ENCODE data around the gene CACNB3. TPM values are rescaled to one million over a fixed set of nuclear protein-coding genes. Genes with fewer than 3 reads are reported as not detected.
A peak's percentile ranks its signal among the peaks of the same experiment; 100 is the strongest.

The CACNB3 gene
- total RNA-seq, 2 donors from 2014 or later = 4.6 to 21.8 TPM

DNA sequence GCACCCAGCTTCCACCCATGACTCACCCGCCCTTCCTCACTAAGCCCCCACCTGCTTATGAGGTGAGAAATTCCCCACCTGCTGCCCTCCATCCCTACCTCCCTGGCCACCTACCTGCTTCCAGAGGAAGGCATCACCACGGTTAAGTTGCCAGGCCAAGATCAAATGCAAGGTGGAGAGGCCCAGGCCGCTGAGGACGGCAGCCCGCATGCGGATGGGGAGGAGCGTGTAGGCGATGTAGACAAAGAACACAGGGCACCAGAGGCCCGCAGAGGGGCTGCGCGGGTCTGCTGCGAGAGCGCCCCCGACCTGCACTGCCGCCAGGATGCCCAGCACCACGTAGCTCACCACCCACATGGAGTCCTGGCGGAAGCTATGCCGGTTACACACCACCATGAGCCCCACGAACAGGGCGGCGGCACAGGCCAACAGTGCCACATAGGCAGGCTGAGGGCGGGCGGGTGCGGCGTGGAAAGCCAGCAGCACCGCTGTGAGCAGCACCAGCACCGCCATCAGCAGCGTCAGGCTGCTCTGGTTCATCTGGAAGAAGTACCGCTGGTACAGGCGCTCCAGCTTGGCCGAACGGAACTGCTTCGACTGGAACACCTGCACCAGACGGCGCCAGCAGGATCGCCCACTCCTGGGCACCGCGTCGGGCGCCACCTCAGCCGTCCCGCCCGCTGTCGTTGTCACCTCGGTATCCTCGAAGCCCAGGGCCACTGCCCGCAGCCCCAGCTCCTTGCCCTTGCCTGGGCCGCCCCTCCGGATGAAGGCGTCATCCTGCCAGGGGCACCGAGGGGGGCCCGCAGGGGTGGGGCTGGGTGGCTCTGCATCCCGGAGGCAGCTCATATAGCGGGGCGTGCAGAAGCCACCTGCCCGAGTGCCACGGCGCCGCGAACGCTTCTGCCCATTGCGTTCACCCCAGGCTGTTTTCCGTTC lies 35.6 kb upstream of the CACNB3 start:
- Histone ChIP-seq H3K27ac (no peak overlapping the region), H3K4me1 (replicated peaks) (peaks cover 28% of the 10 kb centered on the region), H3K4me3 (no peak overlapping the region), H3K36me3 (no peaks in the 10 kb centered on the region), H3K27me3 (replicated peaks; ENCODE audit: insufficient read depth) (no peaks in the 10 kb centered on the region), H3K9me3 (no peaks in the 10 kb centered on the region)
- TF ChIP-seq POLR2A (IDR thresholded peaks at IDR 0.05) (no peak), POLR2AphosphoS5 (IDR thresholded peaks at IDR 0.05) (no peak)
- TF ChIP-seq, protein P1, sequence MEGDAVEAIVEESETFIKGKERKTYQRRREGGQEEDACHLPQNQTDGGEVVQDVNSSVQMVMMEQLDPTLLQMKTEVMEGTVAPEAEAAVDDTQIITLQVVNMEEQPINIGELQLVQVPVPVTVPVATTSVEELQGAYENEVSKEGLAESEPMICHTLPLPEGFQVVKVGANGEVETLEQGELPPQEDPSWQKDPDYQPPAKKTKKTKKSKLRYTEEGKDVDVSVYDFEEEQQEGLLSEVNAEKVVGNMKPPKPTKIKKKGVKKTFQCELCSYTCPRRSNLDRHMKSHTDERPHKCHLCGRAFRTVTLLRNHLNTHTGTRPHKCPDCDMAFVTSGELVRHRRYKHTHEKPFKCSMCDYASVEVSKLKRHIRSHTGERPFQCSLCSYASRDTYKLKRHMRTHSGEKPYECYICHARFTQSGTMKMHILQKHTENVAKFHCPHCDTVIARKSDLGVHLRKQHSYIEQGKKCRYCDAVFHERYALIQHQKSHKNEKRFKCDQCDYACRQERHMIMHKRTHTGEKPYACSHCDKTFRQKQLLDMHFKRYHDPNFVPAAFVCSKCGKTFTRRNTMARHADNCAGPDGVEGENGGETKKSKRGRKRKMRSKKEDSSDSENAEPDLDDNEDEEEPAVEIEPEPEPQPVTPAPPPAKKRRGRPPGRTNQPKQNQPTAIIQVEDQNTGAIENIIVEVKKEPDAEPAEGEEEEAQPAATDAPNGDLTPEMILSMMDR (IDR thresholded peaks at IDR 0.05) = no peak
- intact Hi-C loops (cut with DNase I) = no loop called here
- no peak for DNase-seq (ENCODE audit: low spot score)
- WGBS = 90% methylated on average over 57 of the region's 63 CpGs

DNA sequence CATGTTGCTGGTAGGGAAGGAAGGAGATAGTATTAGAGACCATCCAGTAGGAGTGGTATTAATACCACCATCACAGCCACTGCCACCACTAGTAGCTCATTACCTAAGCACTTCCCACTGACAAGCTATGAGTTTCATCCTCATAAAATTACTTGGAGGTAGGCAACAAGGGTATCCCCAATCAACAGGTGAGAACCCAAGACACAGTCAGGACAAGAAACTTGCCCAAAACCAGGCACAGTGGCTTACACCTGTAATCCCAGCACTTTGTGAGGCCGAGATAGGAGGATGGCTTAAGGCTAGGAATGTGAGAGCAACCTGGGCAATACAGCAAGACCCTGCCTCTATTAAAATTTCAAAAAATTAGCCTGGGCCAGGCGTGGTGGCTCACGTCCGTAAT lies 34.9 kb upstream of the CACNB3 start:
- no peak for DNase-seq (ENCODE audit: low spot score)
- 100% methylated on average over 4 of the region's 4 CpGs for WGBS
- Histone ChIP-seq H3K4me1 (replicated peaks) (peaks cover 28% of the 10 kb centered on the region), H3K27ac (no peak overlapping the region), H3K9me3 (no peaks in the 10 kb centered on the region), H3K36me3 (no peaks in the 10 kb centered on the region), H3K27me3 (replicated peaks; ENCODE audit: insufficient read depth) (no peaks in the 10 kb centered on the region), H3K4me3 (no peak overlapping the region)
- intact Hi-C loops (cut with DNase I) = no loop called here
- no peak for TF ChIP-seq POLR2AphosphoS5 (IDR thresholded peaks at IDR 0.05)
- no peak for TF ChIP-seq POLR2A (IDR thresholded peaks at IDR 0.05)
- TF ChIP-seq, protein P1 (IDR thresholded peaks at IDR 0.05) = no peak

DNA sequence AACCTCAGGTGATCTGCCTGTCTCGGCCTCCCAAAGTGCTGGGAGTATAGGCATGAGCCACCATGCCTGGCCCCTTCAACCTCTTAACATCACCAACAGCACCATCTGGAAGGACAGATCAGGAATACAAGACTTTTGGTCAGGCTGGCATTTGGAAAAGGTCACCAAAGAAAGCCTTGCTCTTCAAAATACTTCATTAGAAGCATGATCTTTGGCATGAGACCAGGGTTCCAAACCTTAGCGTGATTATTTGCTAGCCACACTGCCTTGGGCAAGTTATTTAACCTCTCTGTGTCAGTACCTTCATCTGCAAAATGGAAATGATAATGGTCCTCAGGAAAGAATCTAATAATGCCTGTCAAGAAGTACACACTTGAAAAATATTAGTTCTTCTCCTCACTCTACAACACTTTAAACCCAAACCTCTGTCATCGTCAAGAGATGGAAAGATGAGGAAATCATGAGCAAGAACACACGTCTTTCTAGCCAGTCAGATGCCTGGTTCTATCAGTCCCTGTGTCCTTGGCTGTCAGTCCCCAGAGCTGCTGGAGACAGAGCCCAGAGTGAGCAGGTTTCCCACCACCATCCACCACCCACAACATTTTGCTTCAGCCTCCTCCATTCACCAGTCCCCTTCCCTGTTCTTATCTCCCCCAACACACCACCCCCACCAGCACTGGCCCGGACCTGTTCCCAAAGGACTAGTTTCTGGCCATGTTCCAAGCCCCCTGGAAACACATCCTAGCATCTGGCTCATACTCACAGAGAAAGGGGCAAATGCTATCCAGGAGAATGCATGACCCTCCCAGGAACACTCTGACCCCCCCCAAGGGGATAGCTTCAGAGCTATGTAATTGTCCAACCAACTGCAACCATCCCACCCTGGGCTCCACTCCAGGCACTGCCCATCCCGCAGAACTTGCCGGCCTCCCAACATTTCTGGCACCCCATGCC lies 31.4 kb upstream of the CACNB3 start:
- no peaks in the 10 kb centered on the region for H3K9me3 ChIP-seq
- intact Hi-C loops (cut with DNase I) = no loop called here
- H3K27ac ChIP-seq = peak overlapping the region; percentile 9 to 88
- H3K27me3 ChIP-seq (replicated peaks; ENCODE audit: insufficient read depth) = no peaks in the 10 kb centered on the region
- no peak for TF ChIP-seq POLR2AphosphoS5 (IDR thresholded peaks at IDR 0.05)
- TF ChIP-seq, protein P1 (IDR thresholded peaks at IDR 0.05) = no peak
- no peak for TF ChIP-seq POLR2A (IDR thresholded peaks at IDR 0.05)
- peaks cover 12% of the 10 kb centered on the region for H3K4me1 ChIP-seq (replicated peaks)
- no peaks in the 10 kb centered on the region for H3K36me3 ChIP-seq
- no peak for DNase-seq (ENCODE audit: low spot score)
- peak overlapping the region in 1 of 2 donors; percentile 87 for H3K4me3 ChIP-seq
- WGBS = 35% methylated on average over 7 of the region's 7 CpGs

DNA sequence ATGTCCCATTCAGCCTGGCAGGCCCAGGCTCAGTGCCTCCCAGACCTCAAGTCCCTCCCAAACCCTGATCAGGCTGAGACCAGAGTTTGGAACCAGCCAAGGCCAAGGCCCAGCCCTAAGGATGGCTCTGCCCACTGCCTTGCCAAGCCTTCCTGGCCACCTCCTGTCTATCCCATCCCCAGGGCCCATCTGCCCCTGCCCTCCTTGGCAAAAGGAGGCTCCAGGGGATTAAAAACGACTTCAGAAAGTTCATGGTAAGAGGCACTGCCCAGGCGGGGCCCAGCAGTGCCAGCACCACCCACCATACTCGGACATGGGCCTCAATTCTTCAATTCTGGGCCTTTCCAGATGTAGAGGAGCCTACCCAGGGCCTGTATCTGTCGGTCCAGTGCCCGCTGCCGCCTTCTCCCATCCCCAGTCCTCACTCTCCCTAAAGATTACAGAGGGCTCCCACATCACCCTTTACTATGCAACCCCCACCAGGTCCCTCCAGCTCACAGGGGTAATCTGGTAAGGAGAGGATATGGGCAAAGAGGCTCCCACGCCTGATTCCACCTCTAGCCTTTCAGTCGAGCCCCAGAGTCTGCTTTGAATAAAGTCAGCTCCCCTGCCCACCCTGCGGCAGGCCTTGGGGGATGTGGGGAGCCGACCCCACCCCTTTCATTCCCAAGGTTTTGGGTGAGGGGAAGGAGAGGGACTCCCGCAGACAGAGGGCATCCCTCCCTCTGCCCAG lies 30.3 kb upstream of the CACNB3 start:
- DNase-seq (ENCODE audit: low spot score) = no peak
- TF ChIP-seq POLR2A (IDR thresholded peaks at IDR 0.05) (no peak), POLR2AphosphoS5 (IDR thresholded peaks at IDR 0.05) (no peak)
- TF ChIP-seq, protein P1 (IDR thresholded peaks at IDR 0.05) = no peak
- Histone ChIP-seq H3K4me3 (peak overlapping the region; percentile 58 to 87), H3K9me3 (no peaks in the 10 kb centered on the region), H3K27ac (peak overlapping the region; percentile 86 to 88), H3K4me1 (replicated peaks) (peaks cover 11% of the 10 kb centered on the region), H3K27me3 (replicated peaks; ENCODE audit: insufficient read depth) (no peaks in the 10 kb centered on the region), H3K36me3 (no peaks in the 10 kb centered on the region)
- 14% methylated on average over 11 of the region's 11 CpGs for WGBS
- intact Hi-C loops (cut with DNase I) = no loop called here

Data from prostate gland (tissue), 2 donors.